Dermis microvascular lymphatic vessel endothelial cell (primary cell): Measurements from ENCODE around the gene TSPOAP1. TPM values are rescaled to one million over a fixed set of nuclear protein-coding genes. Genes with fewer than 3 reads are reported as not detected.

ENCODE experiments used
- DNase-seq, 2 donors: peaks; one replicate each; pipeline versions ENCODE4 v3.0.0 to v3.0.0-alpha.2; 2010; ENCODE audit warnings: low read depth in 2 of 2
- total RNA-seq: library from RNA; depleted of rRNA; stranded (reverse); fragments of >200 nt; gene quantifications from 2 replicates; pipeline ENCODE4 v1.2.1, GENCODE V29; 2014

The TSPOAP1 gene, protein sequence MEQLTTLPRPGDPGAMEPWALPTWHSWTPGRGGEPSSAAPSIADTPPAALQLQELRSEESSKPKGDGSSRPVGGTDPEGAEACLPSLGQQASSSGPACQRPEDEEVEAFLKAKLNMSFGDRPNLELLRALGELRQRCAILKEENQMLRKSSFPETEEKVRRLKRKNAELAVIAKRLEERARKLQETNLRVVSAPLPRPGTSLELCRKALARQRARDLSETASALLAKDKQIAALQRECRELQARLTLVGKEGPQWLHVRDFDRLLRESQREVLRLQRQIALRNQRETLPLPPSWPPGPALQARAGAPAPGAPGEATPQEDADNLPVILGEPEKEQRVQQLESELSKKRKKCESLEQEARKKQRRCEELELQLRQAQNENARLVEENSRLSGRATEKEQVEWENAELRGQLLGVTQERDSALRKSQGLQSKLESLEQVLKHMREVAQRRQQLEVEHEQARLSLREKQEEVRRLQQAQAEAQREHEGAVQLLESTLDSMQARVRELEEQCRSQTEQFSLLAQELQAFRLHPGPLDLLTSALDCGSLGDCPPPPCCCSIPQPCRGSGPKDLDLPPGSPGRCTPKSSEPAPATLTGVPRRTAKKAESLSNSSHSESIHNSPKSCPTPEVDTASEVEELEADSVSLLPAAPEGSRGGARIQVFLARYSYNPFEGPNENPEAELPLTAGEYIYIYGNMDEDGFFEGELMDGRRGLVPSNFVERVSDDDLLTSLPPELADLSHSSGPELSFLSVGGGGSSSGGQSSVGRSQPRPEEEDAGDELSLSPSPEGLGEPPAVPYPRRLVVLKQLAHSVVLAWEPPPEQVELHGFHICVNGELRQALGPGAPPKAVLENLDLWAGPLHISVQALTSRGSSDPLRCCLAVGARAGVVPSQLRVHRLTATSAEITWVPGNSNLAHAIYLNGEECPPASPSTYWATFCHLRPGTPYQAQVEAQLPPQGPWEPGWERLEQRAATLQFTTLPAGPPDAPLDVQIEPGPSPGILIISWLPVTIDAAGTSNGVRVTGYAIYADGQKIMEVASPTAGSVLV (N-terminal part only)
- 0.13 TPM in 1 of 2 replicates, not detected in the other for total RNA-seq

- DNase-seq: no peak
Measured at GRCh38 chr17:58328195-58329034, at the start of gene TSPOAP1. TSPOAP1 (minus strand) TSS chr17:58328795; CDS start chr17:58327920, 875 bp downstream.

DNA sequence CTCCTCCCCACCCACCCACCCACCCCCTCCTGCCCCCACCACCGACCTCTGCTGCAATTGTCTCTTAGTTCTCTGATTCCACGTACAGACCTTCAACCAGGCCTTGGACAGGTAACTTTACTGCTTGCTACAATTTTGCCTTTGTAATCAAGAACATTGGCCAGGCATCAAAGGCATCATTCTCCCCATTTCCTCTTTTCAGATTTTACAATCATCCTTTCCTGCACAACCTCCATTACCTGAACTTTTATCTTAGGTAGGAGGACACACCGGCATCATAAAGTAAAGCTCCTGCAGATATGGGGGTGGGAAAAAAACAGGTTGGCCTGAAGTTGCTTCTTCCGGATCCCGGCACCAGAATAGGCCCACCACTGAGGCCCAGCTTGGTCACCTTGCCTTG is 49.1 kb upstream of the TSPOAP1 start:
- no peak for DNase-seq

- no peak for DNase-seq
Measured at GRCh38 chr17:58377093-58377601, 48.6 kb upstream of the TSPOAP1 start.

- no peak for DNase-seq
Measured at GRCh38 chr17:58376472-58377000, 47.9 kb upstream of the TSPOAP1 start.

- DNase-seq: no peak
Measured at GRCh38 chr17:58375811-58376210, 47.2 kb upstream of the TSPOAP1 start.

DNA sequence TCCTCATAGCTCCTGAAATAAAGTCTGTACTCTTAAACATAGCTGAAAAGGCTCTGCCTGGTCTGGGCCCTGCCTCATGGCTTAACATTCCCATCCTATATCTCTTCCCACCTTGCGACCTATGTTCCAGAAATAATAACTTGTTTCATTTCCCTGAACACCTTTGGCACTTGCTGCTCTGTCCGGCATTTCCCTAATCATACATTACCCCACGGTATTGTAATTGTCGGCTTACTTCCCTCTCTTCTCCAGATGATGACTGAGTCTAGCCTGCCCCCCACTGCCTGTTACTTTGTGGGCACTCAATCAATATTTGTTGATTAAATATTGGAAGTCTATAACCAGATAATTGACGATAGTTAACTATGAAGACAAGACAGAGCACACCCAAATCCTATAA is 46.7 kb upstream of the TSPOAP1 start:
- DNase-seq: no peak

GRCh38 chr17:58373923-58374322 is 45.3 kb upstream of the TSPOAP1 start:
- DNase-seq: no peak

- DNase-seq: no peak
Measured at GRCh38 chr17:58373003-58373402, 44.4 kb upstream of the TSPOAP1 start.

GRCh38 chr17:58371300-58371950 is 42.8 kb upstream of the TSPOAP1 start:
- no peak for DNase-seq

DNA sequence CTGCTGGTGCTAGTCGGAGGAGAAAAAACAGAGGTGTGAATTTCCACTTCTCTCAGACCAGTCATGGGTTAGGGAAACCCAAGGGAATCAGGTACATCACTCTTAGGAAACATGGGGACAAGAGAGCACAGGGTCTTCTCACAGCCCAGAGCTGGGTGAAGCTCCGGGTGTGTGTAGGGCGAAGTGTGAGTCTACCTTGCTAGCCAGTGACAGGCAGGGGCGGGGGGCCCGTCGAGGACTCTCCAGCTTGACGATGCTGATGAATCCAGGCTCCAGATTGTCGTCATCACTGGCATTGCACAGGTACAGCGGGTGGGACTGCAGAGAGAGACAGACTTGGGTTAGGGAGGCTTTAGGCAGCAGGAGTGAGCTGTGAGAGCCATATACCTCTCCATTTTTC is 42.1 kb upstream of the TSPOAP1 start:
- no peak for DNase-seq

DNA sequence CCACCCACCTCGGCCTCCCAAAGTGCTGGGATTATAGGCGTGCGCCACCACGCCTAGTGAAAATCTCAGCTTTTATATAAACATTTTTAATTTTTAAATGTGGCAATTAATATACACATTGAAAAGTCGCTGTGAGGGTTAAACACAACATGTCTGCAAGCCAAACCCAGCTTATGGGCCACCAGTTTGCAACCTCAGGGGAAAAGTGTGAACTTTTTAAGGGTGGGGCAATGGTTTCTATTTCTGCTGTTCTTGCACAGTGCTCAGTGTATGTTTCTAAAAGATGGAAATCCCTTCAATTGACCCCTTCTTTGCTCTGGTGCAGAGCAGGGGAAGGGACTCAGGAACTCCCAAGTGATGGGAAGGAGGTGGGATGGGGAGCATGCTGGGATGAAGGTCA is 41.7 kb upstream of the TSPOAP1 start:
- DNase-seq: no peak

- no peak for DNase-seq
Measured at GRCh38 chr17:58369214-58370031, 40.8 kb upstream of the TSPOAP1 start.

- no peak for DNase-seq
Measured at GRCh38 chr17:58368860-58369213, 40.2 kb upstream of the TSPOAP1 start.

DNA sequence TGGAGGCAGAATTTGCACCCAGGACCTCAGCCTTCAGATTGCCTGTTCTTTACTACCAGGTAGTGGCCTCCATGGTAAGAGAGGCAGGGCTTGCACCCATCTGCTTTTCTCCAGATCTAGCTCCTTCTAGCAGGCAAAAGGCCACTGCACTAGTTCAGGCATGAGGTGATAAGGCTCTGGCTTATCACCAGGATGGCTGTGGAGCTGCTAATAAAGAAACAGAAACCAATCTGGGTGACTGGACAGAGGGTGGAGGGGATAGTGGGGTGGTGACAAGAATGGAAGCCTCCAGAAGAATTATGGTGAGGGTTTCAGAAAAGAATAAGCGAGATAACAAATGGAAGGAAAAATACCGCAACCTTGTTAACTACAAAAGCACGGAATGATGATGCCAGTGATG is 38.9 kb upstream of the TSPOAP1 start:
- DNase-seq: no peak

- no peak for DNase-seq
Measured at GRCh38 chr17:58365980-58366595, 37.5 kb upstream of the TSPOAP1 start.

DNA sequence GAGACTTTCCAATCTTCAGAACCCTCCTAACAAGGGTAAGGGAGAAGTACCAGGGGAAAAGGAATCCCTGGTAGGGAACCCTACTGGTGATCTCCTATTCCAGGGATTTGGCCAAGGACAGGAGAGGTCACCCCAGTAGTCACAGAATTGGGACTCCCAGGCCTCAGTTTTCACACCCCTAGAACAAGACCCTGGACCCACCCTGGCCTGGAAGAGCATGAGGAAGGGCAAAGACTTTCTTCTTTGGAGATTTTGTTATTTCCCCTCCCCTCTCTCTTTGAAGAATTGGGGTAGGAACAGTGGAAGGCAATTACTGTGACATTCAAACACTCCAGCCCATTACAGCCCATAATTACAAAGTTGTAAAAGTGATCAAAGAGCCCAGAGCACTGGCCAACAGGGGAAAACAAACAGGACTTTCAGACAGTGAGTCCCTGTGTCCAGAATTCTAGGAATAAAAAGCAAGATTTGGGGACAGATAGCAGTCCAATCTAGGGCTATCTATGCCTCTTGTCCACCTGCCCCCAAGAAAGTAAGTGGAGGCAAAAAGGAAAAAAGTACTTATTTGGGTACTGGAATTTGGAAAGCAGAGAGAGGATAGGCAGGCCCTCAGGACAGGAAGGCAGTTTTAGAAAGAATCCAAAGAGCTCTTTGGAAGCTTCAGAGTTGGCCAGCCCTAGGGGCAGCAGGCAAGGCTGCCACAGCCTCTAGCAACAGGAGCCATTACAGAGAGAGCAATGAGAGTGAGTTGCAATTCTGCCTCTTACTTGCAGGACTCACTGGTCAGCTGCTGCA is 36.8 kb upstream of the TSPOAP1 start:
- no peak for DNase-seq

DNA sequence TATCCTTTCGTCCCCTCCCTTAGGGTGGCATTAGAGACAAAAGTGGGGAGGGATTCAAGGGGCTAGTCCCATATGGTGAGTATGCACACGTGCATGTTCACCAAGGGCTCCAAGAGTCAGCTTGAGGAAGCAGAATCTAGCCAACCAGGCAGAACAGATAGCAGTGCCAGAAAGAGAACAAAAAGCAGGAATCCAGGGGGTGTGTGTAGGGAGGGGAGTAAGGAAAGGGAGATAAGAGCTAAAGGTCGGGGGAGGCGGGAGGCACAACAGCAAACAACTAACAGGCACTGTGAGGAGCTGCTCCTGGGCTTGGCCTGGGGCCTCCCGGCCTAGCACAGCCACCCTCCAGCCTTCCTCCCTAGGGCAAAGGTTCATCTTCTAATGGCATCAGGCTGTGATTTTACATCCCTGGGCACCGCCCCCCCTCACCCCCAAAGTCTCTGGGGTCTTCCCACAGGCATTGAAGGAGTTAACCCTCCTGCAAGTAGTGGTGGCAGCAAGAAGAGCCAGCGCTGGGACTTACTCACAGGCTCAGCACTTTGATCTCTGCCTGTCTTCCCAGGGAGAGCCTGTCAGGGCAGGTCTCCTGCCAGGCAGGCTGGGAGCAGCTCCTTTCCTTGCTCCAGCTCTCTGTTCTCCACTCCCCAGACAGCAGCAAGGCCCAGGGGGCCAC is 35.8 kb upstream of the TSPOAP1 start:
- no peak for DNase-seq
